Measurements from ENCODE around the gene FN1.

DNA sequence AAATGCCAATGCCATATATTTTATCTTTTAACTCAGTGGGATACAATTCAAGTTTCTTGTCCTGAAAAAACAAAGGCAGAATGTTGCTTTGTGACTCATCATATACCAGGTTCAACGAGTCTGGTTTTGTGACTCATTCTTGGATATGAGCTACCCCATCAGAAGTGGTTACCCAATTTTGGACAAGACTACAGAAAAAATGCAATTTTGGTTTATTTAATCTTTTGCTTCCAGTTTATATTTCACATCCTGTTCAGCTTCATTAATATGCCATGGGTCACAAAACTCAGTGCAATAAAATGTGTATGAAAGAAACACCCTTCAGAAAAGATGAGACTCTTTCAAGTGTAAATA is 25.0 kb downstream of the FN1 start:
- no peak for TF ChIP-seq CTCF (IDR thresholded peaks at IDR 0.05)
- no peak for TF ChIP-seq POLR2A (IDR thresholded peaks at IDR 0.05)
- TF ChIP-seq EP300 (IDR thresholded peaks at IDR 0.05; ENCODE audit: low read depth): no peak

Data from transverse colon (tissue), 3 donors.